CD4-positive, alpha-beta T cell (primary cell): ENCODE results near the gene RBM38. TPM values are rescaled to one million over a fixed set of nuclear protein-coding genes. Genes with fewer than 3 reads are reported as not detected.
A peak's percentile ranks its signal among the peaks of the same experiment; 100 is the strongest.

Experiments used
- ATAC-seq: fragments of 200-7000 bp; cut with Tn5 transposase; one replicate; pipeline ENCODE4 v1.10.0; 2022; ENCODE audit warnings: mild to moderate bottlenecking; ENCODE audit not compliant: poor library complexity
- CTCF ChIA-PET: fragments of 350-600 bp; sonication (Branson Sonifier 250); formaldehyde crosslinking; loops from one replicate; lab custom pipeline; 2021; ENCODE audit warnings: antibody characterized with exemption, inconsistent platforms; lab: Charles Lee
- POLR2A ChIA-PET: fragments of 350-600 bp; sonication (Branson Sonifier 250); formaldehyde crosslinking; loops from one replicate; lab custom pipeline; 2021; ENCODE audit warnings: antibody characterized with exemption, inconsistent platforms; lab: Charles Lee
- DNase-seq, 14 experiments: peaks; one replicate each; pipeline ENCODE4 v3.0.0-alpha.2; 2013 to 2020; ENCODE audit warnings: mixed read lengths in 2 of 14
- H3K27ac ChIP-seq, 2 donors: one replicate each; pipeline versions ENCODE4 v1.5.1 to v1.7.0; 2013; ENCODE audit warnings: low read length in 2 of 2, low read depth in 1 of 2, mild to moderate bottlenecking in 1 of 2
- H3K27me3 ChIP-seq, 2 experiments: 1 replicate in 1 of 2; 2 replicates in 1 of 2; pipeline versions ENCODE4 v1.6.1 to v1.7.0; 2013; ENCODE audit warnings: low read length in 2 of 2, control low read depth in 1 of 2, mild to moderate bottlenecking in 1 of 2, moderate library complexity in 1 of 2; ENCODE audit not compliant: insufficient read depth in 2 of 2, control insufficient read depth in 1 of 2
- H3K36me3 ChIP-seq: one replicate; pipeline ENCODE4 v1.6.1; 2013; ENCODE audit warnings: low read length, control low read depth; ENCODE audit not compliant: insufficient read depth
- H3K4me1 ChIP-seq: one replicate; pipeline ENCODE4 v1.6.1; 2013; ENCODE audit warnings: low read length, control low read depth; ENCODE audit not compliant: insufficient read depth
- H3K4me3 ChIP-seq: one replicate; pipeline ENCODE4 v1.5.1; 2013; ENCODE audit warnings: mild to moderate bottlenecking, low read length, moderate library complexity
- H3K9me3 ChIP-seq, 2 experiments: 1 replicate in 1 of 2; 2 replicates in 1 of 2; pipeline versions ENCODE4 v1.6.1 to v1.7.0; 2013; ENCODE audit warnings: low read length in 2 of 2, mild to moderate bottlenecking in 2 of 2, control low read depth in 1 of 2, moderate library complexity in 1 of 2; ENCODE audit not compliant: control insufficient read depth in 1 of 2, insufficient read depth in 1 of 2
- H3K27ac Mint-ChIP-seq: one replicate; pipeline ENCODE4 v1.8.0; 2020; ENCODE audit warnings: mixed read lengths
- H3K27me3 Mint-ChIP-seq: one replicate; pipeline ENCODE4 v1.8.0; 2021; ENCODE audit warnings: mixed read lengths
- H3K36me3 Mint-ChIP-seq: one replicate; pipeline ENCODE4 v1.8.0; 2021; ENCODE audit warnings: low read depth, mixed read lengths
- H3K4me1 Mint-ChIP-seq: one replicate; pipeline ENCODE4 v1.8.0; 2021; ENCODE audit warnings: low read depth, mixed read lengths
- H3K4me3 Mint-ChIP-seq: one replicate; pipeline ENCODE4 v1.8.0; 2020; ENCODE audit warnings: mild to moderate bottlenecking, mixed read lengths
- H3K9me3 Mint-ChIP-seq: one replicate; pipeline ENCODE4 v1.8.0; 2020; ENCODE audit warnings: mixed read lengths
- CTCF ChIP-seq: fragments of 200-600 bp; IDR thresholded peaks from one replicate; pipeline ENCODE4 v1.8.0; 2022; ENCODE audit warnings: antibody characterized with exemption, mild to moderate bottlenecking
- intact Hi-C, 2 experiments: fragments of 100-400 bp; cut with DNase I in 1 of 2; cut with micrococcal nuclease in 1 of 2; formaldehyde crosslinking; loops; one replicate each; pipeline versions ENCODE4 v1.15.1 to v1.9.0; 2023 to 2025; cut with DNase I, micrococcal nuclease
- total RNA-seq, 174 experiments: library from RNA in 2 of 174; stranded (reverse) in 2 of 174; gene quantifications; one replicate each; pipeline ENCODE4 v1.2.3 and lab custom pipeline; 2021 to 2026

Gene RBM38
- total RNA-seq, 2 experiments from 2014 or later, result 604 to 645 TPM

GRCh38 chr20:57382516-57382915, 8.7 kb upstream of the RBM38 start:
- POLR2A ChIA-PET, result interaction anchor here (1.4 to 3.9 kb wide), 4 partner anchors 8 to 51 kb away, joined by 4 to 25 read pairs (median 4); partner anchors contain the start of gene RBM38
- Histone ChIP-seq H3K27me3 (no peaks in the 10 kb centered on the region), H3K4me1 (peaks cover 16% of the 10 kb centered on the region), H3K4me3 (no peak overlapping the region), H3K36me3 (peaks cover 38% of the 10 kb centered on the region), H3K27ac (no peak overlapping the region), H3K9me3 (no peaks in the 10 kb centered on the region)
- H3K27ac Mint-ChIP-seq, result peak overlapping the region; percentile 4
- intact Hi-C loops, result loop anchor here (2.0 to 10.0 kb wide), 3 partner anchors 52 to 822 kb away; no protein-coding TSS in a partner anchor
- peaks cover 20% of the 10 kb centered on the region for H3K4me1 Mint-ChIP-seq
- CTCF ChIA-PET, result interaction anchor here (1.4 to 3.2 kb wide), 7 partner anchors 7 to 116 kb away, joined by 4 to 14 read pairs (median 9); no protein-coding TSS in a partner anchor
- ATAC-seq (no peak), DNase-seq (peak in 1 of 14 experiments; percentile 46)
- TF ChIP-seq CTCF, result no peak
- H3K27me3 Mint-ChIP-seq, result no peaks in the 10 kb centered on the region
- H3K9me3 Mint-ChIP-seq, result no peaks in the 10 kb centered on the region
- no peak overlapping the region for H3K4me3 Mint-ChIP-seq
- peaks cover 61% of the 10 kb centered on the region for H3K36me3 Mint-ChIP-seq

- Mint-ChIP-seq H3K4me3 (no peak overlapping the region), H3K27ac (no peak overlapping the region), H3K4me1 (peaks cover 23% of the 10 kb centered on the region), H3K36me3 (peaks cover 49% of the 10 kb centered on the region), H3K27me3 (no peaks in the 10 kb centered on the region), H3K9me3 (no peaks in the 10 kb centered on the region)
- no peak for TF ChIP-seq CTCF
- intact Hi-C loops, result loop anchor here (2.0 to 10.0 kb wide), 3 partner anchors 51 to 821 kb away; no protein-coding TSS in a partner anchor
- peak in 1 of 14 experiments; percentile 30 for DNase-seq
- Histone ChIP-seq H3K4me1 (peaks cover 16% of the 10 kb centered on the region), H3K4me3 (no peak overlapping the region), H3K27ac (no peak overlapping the region), H3K9me3 (no peaks in the 10 kb centered on the region), H3K36me3 (peaks cover 26% of the 10 kb centered on the region), H3K27me3 (no peaks in the 10 kb centered on the region)
- no peak for ATAC-seq
- CTCF ChIA-PET, result interaction anchor here (0.6 to 0.7 kb wide), 2 partner anchors 215 to 1268 kb away, joined by 3 to 4 read pairs; no protein-coding TSS in a partner anchor
- POLR2A ChIA-PET, result interaction anchor here (1.5 to 3.9 kb wide), 2 partner anchors 9 to 14 kb away, joined by 5 to 25 read pairs; no protein-coding TSS in a partner anchor
Measured at GRCh38 chr20:57383447-57384347, 7.5 kb upstream of the RBM38 start.

GRCh38 chr20:57384486-57384885, 6.7 kb upstream of the RBM38 start:
- intact Hi-C loops, result loop anchor here (5.0 to 10.0 kb wide), 2 partner anchors 208 to 820 kb away; no protein-coding TSS in a partner anchor

More at GRCh38 chr20:57384486-57384885, 6.7 kb upstream of the RBM38 start:
- H3K4me3 Mint-ChIP-seq, result no peak overlapping the region
- ATAC-seq, result no peak
- H3K27ac Mint-ChIP-seq, result no peak overlapping the region
- no peaks in the 10 kb centered on the region for H3K27me3 ChIP-seq
- CTCF ChIA-PET, result interaction anchor here (0.7 kb wide), 1 partner anchor 1267 kb away, joined by 4 read pairs; no protein-coding TSS in a partner anchor
- peaks cover 19% of the 10 kb centered on the region for H3K36me3 ChIP-seq
- H3K4me3 ChIP-seq, result no peak overlapping the region
- peaks cover 22% of the 10 kb centered on the region for H3K4me1 ChIP-seq
- POLR2A ChIA-PET, result interaction anchor here (3.9 kb wide), 1 partner anchor 14 kb away, joined by 25 read pairs; no protein-coding TSS in a partner anchor
- H3K36me3 Mint-ChIP-seq, result peaks cover 42% of the 10 kb centered on the region
- peaks cover 27% of the 10 kb centered on the region for H3K4me1 Mint-ChIP-seq
- H3K27me3 Mint-ChIP-seq, result no peaks in the 10 kb centered on the region
- DNase-seq, result peak in 1 of 14 experiments; percentile 27
- TF ChIP-seq CTCF, result no peak
- no peaks in the 10 kb centered on the region for H3K9me3 Mint-ChIP-seq
- no peaks in the 10 kb centered on the region for H3K9me3 ChIP-seq
- no peak overlapping the region for H3K27ac ChIP-seq
